Measurements from ENCODE around the gene TXK.

TXK gene

DNA sequence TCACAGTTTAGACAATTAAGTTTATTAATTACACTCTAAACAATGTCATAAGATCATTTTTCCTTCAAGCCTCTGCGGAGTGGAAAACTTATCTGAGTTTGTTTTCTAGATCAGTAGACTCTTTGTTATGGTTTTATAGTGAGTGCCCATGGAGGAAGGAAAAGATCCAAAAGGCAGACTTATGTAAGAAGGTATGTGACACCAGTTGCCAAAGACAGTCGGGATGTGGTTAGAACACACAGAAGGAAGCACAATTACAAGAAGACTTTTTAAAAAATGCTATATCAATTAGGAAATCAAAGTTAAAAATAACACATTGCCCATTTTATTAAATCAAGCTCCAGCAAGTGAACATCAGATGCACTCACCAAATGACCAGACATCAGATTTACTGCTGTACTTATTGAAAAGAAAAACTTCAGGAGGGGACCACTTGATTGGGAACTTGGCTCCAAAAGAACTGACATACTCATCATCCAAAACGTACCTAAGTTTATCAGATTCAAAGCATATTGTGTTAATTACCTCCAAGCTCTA is 60.4 kb downstream of the TXK start:
- TF ChIP-seq FOXP2 (optimal IDR thresholded peaks at IDR 0.05; ENCODE audit: borderline replicate concordance, extremely low read depth, extremely low read length, insufficient read depth) (no peak), SIN3A (IDR thresholded peaks at IDR 0.05; ENCODE audit: borderline replicate concordance, insufficient read depth, low read length) (no peak), TAF1 (IDR thresholded peaks at IDR 0.05; ENCODE audit: borderline replicate concordance, insufficient read depth, low read length) (no peak), POLR2AphosphoS5 (IDR thresholded peaks at IDR 0.05; ENCODE audit: low read depth, low read length) (no peak)
- TF ChIP-seq, protein P1, sequence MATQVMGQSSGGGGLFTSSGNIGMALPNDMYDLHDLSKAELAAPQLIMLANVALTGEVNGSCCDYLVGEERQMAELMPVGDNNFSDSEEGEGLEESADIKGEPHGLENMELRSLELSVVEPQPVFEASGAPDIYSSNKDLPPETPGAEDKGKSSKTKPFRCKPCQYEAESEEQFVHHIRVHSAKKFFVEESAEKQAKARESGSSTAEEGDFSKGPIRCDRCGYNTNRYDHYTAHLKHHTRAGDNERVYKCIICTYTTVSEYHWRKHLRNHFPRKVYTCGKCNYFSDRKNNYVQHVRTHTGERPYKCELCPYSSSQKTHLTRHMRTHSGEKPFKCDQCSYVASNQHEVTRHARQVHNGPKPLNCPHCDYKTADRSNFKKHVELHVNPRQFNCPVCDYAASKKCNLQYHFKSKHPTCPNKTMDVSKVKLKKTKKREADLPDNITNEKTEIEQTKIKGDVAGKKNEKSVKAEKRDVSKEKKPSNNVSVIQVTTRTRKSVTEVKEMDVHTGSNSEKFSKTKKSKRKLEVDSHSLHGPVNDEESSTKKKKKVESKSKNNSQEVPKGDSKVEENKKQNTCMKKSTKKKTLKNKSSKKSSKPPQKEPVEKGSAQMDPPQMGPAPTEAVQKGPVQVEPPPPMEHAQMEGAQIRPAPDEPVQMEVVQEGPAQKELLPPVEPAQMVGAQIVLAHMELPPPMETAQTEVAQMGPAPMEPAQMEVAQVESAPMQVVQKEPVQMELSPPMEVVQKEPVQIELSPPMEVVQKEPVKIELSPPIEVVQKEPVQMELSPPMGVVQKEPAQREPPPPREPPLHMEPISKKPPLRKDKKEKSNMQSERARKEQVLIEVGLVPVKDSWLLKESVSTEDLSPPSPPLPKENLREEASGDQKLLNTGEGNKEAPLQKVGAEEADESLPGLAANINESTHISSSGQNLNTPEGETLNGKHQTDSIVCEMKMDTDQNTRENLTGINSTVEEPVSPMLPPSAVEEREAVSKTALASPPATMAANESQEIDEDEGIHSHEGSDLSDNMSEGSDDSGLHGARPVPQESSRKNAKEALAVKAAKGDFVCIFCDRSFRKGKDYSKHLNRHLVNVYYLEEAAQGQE (IDR thresholded peaks at IDR 0.05; ENCODE audit: insufficient read depth in 1 of 2, low read depth in 2 of 2, low read length in 2 of 2) = no peak

DNA sequence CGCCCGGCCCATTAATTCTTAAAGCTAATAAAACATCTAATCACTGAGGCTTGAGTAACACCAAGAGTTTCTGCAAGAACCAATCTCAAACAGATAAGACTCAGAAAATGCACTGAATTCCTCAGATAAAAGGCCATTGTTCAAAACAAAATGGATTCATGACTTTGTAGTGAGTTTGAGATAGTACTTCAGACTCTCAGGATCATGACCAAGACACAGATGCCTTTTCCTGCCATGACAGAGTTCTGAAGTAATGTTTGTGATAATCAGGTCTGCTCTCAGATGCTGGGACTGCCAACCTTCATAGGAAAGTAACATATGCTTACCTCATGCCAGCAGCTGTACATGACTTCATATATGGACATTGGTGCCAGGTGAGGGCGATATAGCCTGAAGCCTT is 62.9 kb downstream of the TXK start:
- no peak for TF ChIP-seq POLR2AphosphoS5 (IDR thresholded peaks at IDR 0.05; ENCODE audit: low read depth, low read length)
- no peak for TF ChIP-seq SIN3A (IDR thresholded peaks at IDR 0.05; ENCODE audit: borderline replicate concordance, insufficient read depth, low read length)
- TF ChIP-seq FOXP2 (optimal IDR thresholded peaks at IDR 0.05; ENCODE audit: borderline replicate concordance, extremely low read depth, extremely low read length, insufficient read depth) = no peak
- no peak for TF ChIP-seq TAF1 (IDR thresholded peaks at IDR 0.05; ENCODE audit: borderline replicate concordance, insufficient read depth, low read length)
- TF ChIP-seq, protein P1 (IDR thresholded peaks at IDR 0.05; ENCODE audit: insufficient read depth in 1 of 2, low read depth in 2 of 2, low read length in 2 of 2) = no peak

DNA sequence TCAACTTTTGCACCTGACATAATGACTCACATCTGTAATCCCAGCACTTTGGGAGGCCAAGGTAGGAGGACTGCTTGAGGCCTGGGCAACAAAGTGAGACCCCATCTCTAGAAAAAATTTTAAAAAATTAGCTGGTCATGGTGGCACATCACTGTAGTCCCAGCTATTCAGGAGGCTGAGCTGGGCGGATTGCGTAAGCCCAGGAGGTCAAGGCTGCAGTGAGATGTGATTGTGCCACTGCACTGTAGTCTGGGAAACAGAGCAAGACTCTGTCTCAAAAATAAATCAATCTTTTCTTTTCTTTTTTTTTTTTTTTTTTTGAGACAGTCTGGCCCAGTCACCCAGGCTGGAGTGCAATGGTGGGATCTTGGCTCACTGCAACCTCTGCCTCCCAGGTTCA is 65.0 kb downstream of the TXK start:
- TF ChIP-seq TAF1 (IDR thresholded peaks at IDR 0.05; ENCODE audit: borderline replicate concordance, insufficient read depth, low read length) (no peak), SIN3A (IDR thresholded peaks at IDR 0.05; ENCODE audit: borderline replicate concordance, insufficient read depth, low read length) (no peak), POLR2AphosphoS5 (IDR thresholded peaks at IDR 0.05; ENCODE audit: low read depth, low read length) (no peak), FOXP2 (optimal IDR thresholded peaks at IDR 0.05; ENCODE audit: borderline replicate concordance, extremely low read depth, extremely low read length, insufficient read depth) (no peak)
- TF ChIP-seq, protein P1 (IDR thresholded peaks at IDR 0.05; ENCODE audit: insufficient read depth in 1 of 2, low read depth in 2 of 2, low read length in 2 of 2) = no peak

DNA sequence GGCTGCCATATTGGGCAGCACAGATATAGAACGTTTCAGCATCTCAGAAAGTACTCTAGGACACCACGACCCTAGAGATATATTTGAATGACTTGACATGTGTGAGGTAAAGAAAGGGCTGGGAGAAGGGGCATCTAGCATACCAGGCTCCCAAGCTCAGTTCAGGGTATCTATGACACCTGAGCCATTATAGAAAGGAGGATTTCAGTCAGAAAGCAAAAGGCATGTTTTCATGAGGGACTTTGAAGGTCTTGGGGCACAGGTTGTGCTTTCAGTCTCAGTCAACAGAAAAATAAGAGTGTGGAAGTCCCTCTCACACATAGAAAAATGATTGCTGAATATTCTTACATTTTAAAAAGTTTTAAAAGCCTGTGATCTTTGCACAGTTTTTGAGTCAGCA is 65.9 kb downstream of the TXK start:
- TF ChIP-seq, protein P1 (IDR thresholded peaks at IDR 0.05; ENCODE audit: insufficient read depth in 1 of 2, low read depth in 2 of 2, low read length in 2 of 2) = no peak
- TF ChIP-seq TAF1 (IDR thresholded peaks at IDR 0.05; ENCODE audit: borderline replicate concordance, insufficient read depth, low read length) (no peak), SIN3A (IDR thresholded peaks at IDR 0.05; ENCODE audit: borderline replicate concordance, insufficient read depth, low read length) (no peak), POLR2AphosphoS5 (IDR thresholded peaks at IDR 0.05; ENCODE audit: low read depth, low read length) (no peak), FOXP2 (optimal IDR thresholded peaks at IDR 0.05; ENCODE audit: borderline replicate concordance, extremely low read depth, extremely low read length, insufficient read depth) (no peak)

DNA sequence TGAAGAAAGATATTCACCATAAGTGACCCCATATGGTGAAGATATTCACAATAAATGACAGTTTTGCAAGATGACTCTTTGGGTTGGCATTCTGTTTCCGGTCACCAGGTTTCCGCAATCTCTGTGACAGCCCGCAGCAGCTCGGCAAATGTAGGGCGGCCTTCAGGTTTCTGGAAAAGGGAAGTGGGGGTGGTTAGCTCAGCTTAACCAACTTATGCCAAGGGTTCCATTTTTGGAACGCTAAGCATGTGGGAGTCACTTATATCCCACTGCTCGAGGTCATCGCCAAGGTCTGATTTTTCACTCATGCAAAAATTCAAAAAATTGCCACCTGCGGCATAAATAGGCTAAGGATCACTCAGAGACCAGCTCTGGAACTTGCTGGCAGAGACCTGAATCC is 66.5 kb downstream of the TXK start:
- TF ChIP-seq FOXP2 (optimal IDR thresholded peaks at IDR 0.05; ENCODE audit: borderline replicate concordance, extremely low read depth, extremely low read length, insufficient read depth) = no peak
- TF ChIP-seq, protein P1 (IDR thresholded peaks at IDR 0.05; ENCODE audit: insufficient read depth in 1 of 2, low read depth in 2 of 2, low read length in 2 of 2) = no peak
- TF ChIP-seq SIN3A (IDR thresholded peaks at IDR 0.05; ENCODE audit: borderline replicate concordance, insufficient read depth, low read length) = no peak
- no peak for TF ChIP-seq POLR2AphosphoS5 (IDR thresholded peaks at IDR 0.05; ENCODE audit: low read depth, low read length)
- no peak for TF ChIP-seq TAF1 (IDR thresholded peaks at IDR 0.05; ENCODE audit: borderline replicate concordance, insufficient read depth, low read length)

Measured in PFSK-1 (cell line).